Measurements from ENCODE around the gene IL12B.

- TF ChIP-seq CTCF (IDR thresholded peaks at IDR 0.05) (no peak), POLR2AphosphoS5 (IDR thresholded peaks at IDR 0.05; ENCODE audit: low read depth, low read length) (no peak), REST (IDR thresholded peaks at IDR 0.05; ENCODE audit: insufficient read depth in 1 of 2, low read depth in 2 of 2, low read length in 1 of 2) (no peak)
Measured at GRCh38 chr5:159340511-159340910, 10.2 kb upstream of the IL12B start.

All from Panc1 (cell line).